HL-60/S4 treated with phorbol 12-myristate 13-acetate at 8.2 ng/mL for 4 days and 3 days (cell line): ENCODE measurements around the gene P3H4.

Experiments
- in situ Hi-C: fragments of 300-500 bp; cut with MboI; formaldehyde crosslinking; loops from 2 replicates; pipeline ENCODE4 v1.15.0; 2022; ENCODE audit warnings: low sequenced_read_pairs

The P3H4 gene

GRCh38 chr17:41773190-41773588 is 38.6 kb downstream of the P3H4 start:
- in situ Hi-C loops, result no loop called here

GRCh38 chr17:41772586-41773189 is 39.1 kb downstream of the P3H4 start:
- in situ Hi-C loops, result no loop called here

- in situ Hi-C loops, result no loop called here
Measured at GRCh38 chr17:41772218-41772585, 39.5 kb downstream of the P3H4 start.

GRCh38 chr17:41771389-41772206 is 40.2 kb downstream of the P3H4 start:
- in situ Hi-C loops, result no loop called here

GRCh38 chr17:41769985-41770384 is 41.8 kb downstream of the P3H4 start:
- in situ Hi-C loops, result no loop called here

- in situ Hi-C loops, result no loop called here
Measured at GRCh38 chr17:41769346-41769862, 42.3 kb downstream of the P3H4 start.

- in situ Hi-C loops, result no loop called here
Measured at GRCh38 chr17:41768682-41769288, 43.0 kb downstream of the P3H4 start.

GRCh38 chr17:41767324-41768042 is 44.3 kb downstream of the P3H4 start:
- in situ Hi-C loops, result no loop called here

GRCh38 chr17:41766135-41766534 is 45.6 kb downstream of the P3H4 start:
- in situ Hi-C loops, result no loop called here

- in situ Hi-C loops, result no loop called here
Measured at GRCh38 chr17:41763327-41763726, 48.4 kb downstream of the P3H4 start.

GRCh38 chr17:41762841-41763240 is 48.9 kb downstream of the P3H4 start:
- in situ Hi-C loops, result no loop called here

- in situ Hi-C loops, result no loop called here
Measured at GRCh38 chr17:41762391-41762790, 49.4 kb downstream of the P3H4 start.

- in situ Hi-C loops, result no loop called here
Measured at GRCh38 chr17:41760878-41761277, 50.9 kb downstream of the P3H4 start.

GRCh38 chr17:41758601-41759000 is 53.1 kb downstream of the P3H4 start:
- in situ Hi-C loops, result no loop called here

- in situ Hi-C loops, result no loop called here
Measured at GRCh38 chr17:41754066-41754465, 57.7 kb downstream of the P3H4 start.
